HL-60/S4 treated with phorbol 12-myristate 13-acetate at 8.2 ng/mL for 4 days and 3 days (cell line): ENCODE measurements around the gene MGAT4D.
"Not testable (repeated sequence)": the region's sequence is repeated elsewhere in the genome, so short reads cannot be mapped to it uniquely, and the experiment has no call there.

ENCODE experiments used
- in situ Hi-C: fragments of 300-500 bp; cut with MboI; formaldehyde crosslinking; loops from 2 replicates; pipeline ENCODE4 v1.15.0; 2022; ENCODE audit warnings: low sequenced_read_pairs

The MGAT4D gene

GRCh38 chr4:140497747-140498636 lies at the start of gene MGAT4D:
TSS of gene MGAT4D (minus strand) at chr4:140498293. CDS start at chr4:140498222, 71 bp downstream.
- in situ Hi-C loops, result no loop called here

GRCh38 chr4:140533951-140534480 lies 35.9 kb upstream of the MGAT4D start:
- in situ Hi-C loops, result no loop called here

DNA sequence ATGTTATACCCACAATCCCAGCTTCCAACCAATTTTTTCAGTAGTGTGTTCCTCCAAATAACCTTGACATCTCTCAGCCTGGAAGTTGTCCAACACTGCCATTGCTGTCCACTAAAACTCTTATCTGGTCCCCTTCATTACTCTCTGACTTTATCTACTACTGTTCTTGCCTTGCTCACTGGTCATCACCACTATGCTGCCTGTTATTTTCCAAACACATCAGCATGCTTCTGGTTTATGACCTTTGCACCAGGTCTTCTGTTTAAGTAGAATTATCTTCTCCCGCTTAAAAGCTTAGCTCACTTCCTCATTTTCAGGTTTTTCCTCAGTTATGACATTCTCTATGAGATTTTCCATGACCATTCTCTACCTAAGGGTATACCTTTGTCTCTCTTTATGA lies 31.3 kb upstream of the MGAT4D start:
- in situ Hi-C loops, result no loop called here

DNA sequence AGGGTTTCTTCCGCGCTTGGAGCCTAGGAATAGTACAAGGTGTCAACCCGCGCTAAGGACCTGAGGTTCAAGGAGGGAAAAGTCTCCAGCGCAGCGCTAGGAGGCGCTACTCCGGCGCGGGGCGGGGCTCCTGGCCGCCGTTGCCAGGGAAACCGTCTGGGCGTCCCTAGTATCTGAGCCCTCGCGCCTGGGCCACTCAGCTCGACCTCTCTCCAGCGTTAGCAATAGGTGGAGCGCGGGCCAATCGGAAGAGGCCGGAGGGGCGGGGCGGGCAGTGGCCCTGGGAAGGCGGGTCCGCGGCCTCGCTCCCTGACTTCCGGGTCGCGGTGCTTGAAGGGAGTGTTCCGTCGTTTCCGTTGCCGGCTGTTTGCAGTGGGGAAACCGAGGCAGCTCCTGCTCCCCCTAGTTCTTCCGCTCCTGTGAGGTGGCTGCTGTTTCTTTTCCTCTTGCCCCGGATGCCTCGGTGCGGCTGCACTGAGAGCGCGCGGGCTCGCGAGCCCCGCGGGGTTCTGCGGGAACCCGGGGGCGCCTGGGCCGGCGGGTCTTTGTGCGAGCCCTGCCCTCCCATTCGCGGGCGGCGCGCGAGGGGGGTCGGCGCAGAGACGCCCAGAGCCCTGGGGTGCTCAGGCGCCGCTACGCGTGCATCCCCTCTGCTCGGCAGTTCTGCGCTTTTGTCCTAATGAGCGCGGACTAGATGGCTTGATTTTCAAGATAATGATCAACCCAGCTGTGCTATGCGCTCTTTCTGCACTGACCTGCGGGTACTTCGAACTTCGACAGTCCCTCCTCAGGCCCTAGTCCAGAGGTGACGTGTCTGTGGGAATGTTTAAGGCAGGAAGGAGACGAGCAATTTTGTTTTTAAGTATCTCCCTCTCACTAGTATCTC lies 26.0 kb upstream of the MGAT4D start, which contains the start of gene ELMOD2:
Gene ELMOD2, plus strand, starts transcription at position 312 of the 886 bp plus-strand sequence. CDS start 1,261 bp downstream, outside the sequence.
- in situ Hi-C loops, result no loop called here

- in situ Hi-C loops, result no loop called here
Measured at GRCh38 chr4:140523370-140523856, 25.3 kb upstream of the MGAT4D start.

DNA sequence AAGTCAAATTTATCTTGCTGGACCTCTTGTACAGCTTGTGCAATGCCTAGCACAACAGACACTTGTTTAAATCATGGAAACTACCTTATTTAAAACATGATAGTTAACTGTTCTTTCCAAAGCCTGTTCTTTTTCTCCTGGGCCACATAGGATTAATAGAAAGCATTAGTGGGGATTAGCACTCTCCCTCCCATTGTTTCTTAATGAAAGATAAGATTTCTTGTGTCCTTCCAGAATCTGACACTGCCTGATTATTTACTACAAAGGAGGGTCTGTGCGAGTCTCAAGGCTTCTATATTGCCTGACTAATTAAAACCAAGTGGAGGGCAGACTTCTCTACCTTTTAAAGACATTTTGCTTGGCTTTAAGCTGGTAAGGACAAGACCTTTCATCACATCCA lies 17.3 kb upstream of the MGAT4D start:
- in situ Hi-C loops, result no loop called here

DNA sequence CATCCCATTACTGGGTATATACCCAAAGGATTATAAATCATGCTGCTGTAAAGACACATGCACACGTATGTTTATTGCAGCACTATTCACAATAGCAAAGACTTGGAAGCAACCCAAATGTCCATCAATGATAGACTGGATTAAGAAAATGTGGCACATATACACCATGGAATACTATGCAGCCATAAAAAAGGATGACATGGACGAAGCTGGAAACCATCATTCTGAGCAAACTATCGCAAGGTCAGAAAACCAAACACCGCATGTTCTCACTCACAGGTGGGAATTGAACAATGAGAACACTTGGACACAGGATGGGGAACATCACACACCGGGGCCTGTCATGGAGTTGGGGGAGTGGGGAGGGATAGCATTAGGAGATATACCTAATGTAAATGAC lies 15.7 kb upstream of the MGAT4D start:
- in situ Hi-C loops, result not testable (repeated sequence)

DNA sequence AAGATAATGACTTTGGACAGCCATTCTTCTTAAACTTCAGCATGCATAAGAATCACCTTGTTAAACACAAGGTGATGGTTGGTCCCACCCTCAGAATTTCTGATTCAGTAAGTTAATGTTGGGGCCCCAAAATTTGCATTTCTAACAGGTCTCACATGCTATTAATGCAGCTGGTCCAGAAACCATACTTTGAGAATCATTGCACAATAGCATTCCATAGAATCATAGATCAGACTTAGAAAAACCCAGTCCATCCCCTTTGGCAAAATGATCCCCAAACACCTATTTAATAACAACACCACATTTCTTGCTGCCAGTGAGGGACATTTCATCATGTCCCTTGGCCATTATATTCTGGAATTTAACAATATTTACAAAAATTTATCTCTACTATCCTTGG lies 6.2 kb upstream of the MGAT4D start:
- in situ Hi-C loops, result no loop called here

DNA sequence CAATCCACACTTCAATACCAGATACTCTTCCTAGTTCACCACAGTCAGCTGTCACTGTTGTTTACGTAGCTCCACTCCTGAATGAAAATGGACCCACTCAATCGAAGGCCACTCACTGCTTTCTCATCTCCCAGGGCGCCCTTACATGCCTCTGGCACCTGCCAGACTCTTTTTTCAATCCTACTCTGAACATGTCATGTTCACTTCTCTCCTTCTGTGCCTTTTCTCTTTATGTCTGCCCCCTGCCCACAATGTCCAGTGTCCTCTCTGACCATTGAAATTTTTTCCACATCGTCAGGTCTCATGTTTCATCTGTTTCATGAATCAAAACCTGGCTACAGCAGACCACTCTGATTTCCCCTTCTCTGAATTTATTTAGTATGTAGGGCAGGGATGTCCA lies 1.3 kb upstream of the MGAT4D start:
- in situ Hi-C loops, result no loop called here

DNA sequence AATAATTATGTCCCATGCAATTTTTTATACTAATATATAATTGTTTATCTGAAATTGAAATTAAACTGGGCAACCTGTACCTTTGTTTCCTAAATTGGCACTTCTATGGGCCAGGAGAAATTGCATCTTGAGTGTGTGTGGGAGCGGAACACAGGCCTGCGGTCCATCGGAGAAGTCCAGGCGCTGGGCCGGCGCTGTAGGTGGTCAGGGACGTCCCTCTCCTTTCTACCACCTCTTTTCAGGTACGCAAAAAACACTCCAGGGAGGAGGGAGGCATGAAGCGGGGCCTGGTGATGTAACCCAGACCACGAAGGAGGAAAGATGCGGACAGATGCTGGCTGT lies 717 bp downstream of the MGAT4D start:
- in situ Hi-C loops, result no loop called here

- in situ Hi-C loops, result no loop called here
Measured at GRCh38 chr4:140485939-140486338, 12.2 kb downstream of the MGAT4D start.

GRCh38 chr4:140483445-140483844 lies 14.6 kb downstream of the MGAT4D start:
- in situ Hi-C loops, result no loop called here

- in situ Hi-C loops, result no loop called here
Measured at GRCh38 chr4:140472156-140472555, 25.9 kb downstream of the MGAT4D start.

DNA sequence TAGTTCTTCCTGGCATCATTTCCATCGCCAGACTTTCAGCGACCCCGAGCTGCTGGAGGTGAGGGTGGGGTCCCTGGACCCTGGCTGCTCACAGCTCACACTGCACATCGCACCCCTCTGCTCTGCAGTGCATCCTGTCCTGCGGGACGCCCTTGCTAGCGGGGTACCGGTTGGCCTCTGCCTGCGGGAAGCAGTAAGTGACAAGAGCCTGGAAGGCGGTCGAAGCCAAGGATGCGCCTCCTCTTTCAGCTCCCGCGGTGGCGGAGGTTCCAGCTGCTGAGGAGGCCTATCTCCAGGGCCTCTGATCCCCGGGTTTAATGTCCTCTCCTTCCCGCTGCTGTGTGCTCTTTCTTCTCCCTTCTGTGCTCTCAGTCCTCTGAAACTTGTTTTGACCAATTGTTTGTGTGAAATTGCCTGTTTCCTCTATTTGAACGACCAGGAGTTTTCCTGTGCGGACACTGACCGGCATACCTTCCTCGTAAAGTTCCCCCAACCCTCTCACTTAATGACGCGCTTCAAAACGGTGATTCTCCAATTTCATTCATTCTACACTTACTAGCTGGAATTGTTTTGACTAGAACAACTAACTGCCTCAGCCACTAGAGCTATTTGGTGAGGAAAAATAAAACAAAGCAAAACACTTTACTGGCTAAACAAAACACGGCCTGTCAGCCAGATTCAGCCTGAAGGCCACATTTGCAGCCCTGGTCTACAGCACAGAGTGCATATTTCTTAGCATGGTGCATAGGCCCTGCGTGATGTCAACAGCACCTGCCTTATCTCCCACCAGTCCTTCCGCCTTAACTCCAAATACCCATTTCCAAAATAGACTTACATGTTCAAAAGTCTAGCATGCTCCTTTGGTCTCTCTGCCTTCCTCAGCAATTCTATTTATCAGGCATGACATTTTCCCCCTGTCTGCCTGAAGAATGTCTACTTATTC lies 28.0 kb downstream of the MGAT4D start:
- in situ Hi-C loops, result no loop called here

- in situ Hi-C loops, result no loop called here
Measured at GRCh38 chr4:140466146-140466545, 31.9 kb downstream of the MGAT4D start.

DNA sequence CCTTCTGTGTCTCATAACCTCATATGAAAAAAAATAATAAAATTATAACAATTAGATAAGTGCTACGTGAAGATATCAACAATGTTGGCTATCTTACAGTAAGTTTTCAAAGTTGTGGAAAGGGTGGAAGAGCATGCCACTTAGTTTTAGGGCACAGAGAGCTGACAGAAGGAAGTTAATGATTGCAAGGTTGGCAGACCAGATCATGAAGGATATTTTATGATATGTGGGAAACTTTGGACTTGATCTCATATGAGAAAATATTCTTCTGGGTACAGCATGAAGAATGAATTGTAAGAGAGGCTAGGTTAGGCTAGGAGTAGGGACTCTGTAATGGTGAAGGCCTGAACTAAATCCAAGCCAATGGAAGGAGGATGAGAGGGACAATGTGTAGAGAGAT lies 34.5 kb downstream of the MGAT4D start:
- in situ Hi-C loops, result no loop called here

GRCh38 chr4:140463182-140463581 lies 34.9 kb downstream of the MGAT4D start:
- in situ Hi-C loops, result no loop called here

- in situ Hi-C loops, result no loop called here
Measured at GRCh38 chr4:140450352-140450751, 47.7 kb downstream of the MGAT4D start.

- in situ Hi-C loops, result no loop called here
Measured at GRCh38 chr4:140448830-140449229, 49.3 kb downstream of the MGAT4D start.

DNA sequence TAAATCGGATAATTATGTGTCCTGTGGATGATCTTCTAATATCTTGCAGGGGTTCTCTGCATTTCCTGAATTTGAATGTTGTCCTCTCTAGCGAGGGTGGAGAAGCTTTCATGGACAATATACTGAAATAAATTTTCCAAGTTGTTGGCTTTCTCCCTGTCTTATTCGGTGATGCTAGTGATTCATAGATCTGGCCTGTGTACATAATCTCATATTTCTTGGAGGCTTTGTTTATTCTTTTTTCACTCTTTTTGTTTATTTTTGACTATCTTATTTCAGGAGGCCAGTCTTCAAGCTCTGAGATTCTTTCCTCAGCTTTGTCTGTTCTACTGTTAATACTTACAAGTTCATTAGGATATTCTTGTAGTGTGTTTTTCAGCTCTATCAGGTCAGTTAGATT lies 49.9 kb downstream of the MGAT4D start:
- in situ Hi-C loops, result no loop called here
